HG03135 (cell line): Measurements from ENCODE around the gene AMIGO3.
"Not testable (repeated sequence)": the region's sequence is repeated elsewhere in the genome, so short reads cannot be mapped to it uniquely, and the experiment has no call there.

ENCODE experiments used
- ATAC-seq: cut with Tn5 transposase; IDR thresholded peaks from one replicate; pipeline ENCODE4 v1.9.1; 2021; ENCODE audit warnings: mild to moderate bottlenecking, moderate library complexity; ENCODE audit not compliant: unreplicated experiment

AMIGO3 gene

DNA sequence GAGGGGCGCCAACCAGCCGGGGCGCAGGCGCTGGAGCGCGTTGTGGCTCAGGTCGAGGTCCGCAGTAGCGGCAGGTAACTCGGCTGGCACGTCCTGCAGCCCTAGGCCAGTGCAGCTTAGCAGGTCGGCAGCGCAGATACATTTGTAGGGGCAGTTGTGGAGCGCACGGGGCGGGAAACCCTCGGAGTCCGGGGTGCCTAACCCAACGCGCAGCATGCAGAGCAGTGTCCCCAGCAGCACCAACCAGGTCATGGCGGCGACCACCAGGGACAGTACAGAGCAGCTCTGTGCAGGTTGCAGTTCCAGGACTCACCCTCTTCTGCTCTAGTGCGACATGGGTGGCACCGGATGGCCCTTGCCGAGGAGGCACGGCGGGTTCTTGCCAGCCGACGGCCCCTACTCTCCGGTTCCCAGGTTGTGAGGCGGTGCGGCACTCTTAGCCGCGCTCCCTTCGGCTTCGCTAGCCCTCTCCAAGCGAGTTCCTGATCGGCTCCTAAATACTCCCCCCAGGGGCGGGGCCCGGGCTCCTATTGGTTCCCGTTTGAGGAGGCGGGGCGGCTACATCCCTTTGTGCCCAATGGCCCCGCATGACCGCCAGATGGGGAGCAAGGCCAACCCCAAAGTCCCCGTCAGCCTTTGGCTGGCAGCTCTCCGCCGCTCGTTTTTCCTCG lies at the start of gene AMIGO3:
TSS of gene AMIGO3 (minus strand) at position 471 of the 671 bp plus-strand sequence. CDS start at position 252, 219 bp downstream.
- ATAC-seq, result peak; percentile 51

GRCh38 chr3:49763981-49764380 lies 44.5 kb upstream of the AMIGO3 start:
- ATAC-seq, result no peak

DNA sequence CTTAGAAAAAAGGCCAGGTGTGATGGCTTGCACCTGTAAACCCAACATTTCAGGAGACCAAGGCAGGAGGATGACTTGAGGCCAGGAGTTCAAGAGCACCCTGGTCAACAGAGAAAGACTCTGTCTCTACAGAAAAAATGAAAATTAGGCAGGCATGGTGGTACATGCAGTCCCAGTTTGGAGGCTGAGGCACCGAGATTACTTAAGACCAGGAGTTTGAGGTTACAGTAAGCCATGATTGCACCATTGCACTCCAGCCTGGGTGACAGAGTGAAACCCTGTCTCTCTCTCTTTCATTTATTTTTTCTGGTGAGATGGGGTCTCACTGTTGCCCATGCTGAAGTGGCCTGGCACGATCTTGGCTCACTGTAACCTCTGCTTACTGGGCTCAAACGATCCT lies 42.2 kb upstream of the AMIGO3 start:
- no peak for ATAC-seq

DNA sequence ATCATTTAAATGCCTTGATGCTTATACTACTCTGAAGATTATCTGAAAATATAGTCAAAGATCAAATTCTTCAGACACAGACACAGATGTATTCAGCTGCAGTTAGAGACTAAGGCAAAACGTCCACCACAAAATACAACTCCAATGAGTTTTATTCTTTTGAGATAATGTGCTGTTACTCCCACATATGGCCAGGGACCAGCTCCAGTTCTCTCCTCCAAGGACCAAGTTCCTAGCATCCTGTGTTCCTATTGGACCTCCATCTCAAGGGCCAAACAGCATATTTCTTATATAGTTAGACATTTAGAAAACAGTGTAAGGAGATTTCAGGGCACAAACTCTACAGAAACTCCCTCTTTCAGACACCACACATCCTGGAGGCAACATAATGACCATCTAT lies 39.7 kb upstream of the AMIGO3 start:
- no peak for ATAC-seq

GRCh38 chr3:49757197-49757596 lies 37.7 kb upstream of the AMIGO3 start:
- ATAC-seq, result no peak

- ATAC-seq, result no peak
Observed at GRCh38 chr3:49756036-49756435, 36.6 kb upstream of the AMIGO3 start.

- ATAC-seq, result no peak
Observed at GRCh38 chr3:49754536-49754935, 35.1 kb upstream of the AMIGO3 start.

- no peak for ATAC-seq
Observed at GRCh38 chr3:49751501-49751900, 32.0 kb upstream of the AMIGO3 start.

DNA sequence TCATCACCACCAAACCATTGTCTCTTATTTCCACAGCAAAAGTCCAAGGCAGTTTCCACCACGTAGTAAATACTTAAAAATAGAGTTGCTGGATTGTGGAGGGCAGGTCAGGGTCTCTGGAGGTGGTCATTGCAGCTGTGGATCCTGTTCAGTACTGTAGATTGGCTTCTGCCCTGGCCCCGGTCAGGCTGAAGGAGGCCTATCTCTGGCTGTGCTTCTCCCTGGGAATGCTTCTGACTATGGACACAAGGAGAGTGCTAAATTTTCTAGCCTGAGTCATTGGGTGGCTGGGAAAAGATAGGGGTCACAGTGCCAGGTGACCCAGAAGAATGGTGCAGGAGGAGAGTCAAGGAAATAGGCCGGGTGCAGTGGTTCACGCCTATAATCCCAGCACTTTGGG lies 30.6 kb upstream of the AMIGO3 start:
- no peak for ATAC-seq

DNA sequence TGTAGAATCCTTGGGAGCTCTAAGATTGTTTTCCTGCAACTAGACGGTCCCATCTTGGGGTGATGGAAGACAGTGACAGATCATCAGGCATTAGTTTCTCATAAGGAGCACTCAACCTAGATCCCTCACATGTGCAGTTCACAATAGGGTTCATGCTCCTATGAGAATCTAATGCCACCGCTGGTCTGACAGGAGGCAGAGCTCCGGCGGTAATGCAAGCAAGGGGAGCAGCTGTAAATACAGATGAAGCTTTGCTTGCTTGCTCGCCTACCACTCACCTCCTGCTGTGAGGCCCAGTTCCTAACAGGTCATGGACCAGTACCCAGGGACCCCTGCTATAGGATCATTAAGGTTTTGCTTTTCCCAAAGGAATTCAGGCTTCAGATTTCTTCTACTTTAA lies 29.4 kb upstream of the AMIGO3 start:
- not testable (repeated sequence) for ATAC-seq

- ATAC-seq, result no peak
Observed at GRCh38 chr3:49747792-49748480, 28.5 kb upstream of the AMIGO3 start.

DNA sequence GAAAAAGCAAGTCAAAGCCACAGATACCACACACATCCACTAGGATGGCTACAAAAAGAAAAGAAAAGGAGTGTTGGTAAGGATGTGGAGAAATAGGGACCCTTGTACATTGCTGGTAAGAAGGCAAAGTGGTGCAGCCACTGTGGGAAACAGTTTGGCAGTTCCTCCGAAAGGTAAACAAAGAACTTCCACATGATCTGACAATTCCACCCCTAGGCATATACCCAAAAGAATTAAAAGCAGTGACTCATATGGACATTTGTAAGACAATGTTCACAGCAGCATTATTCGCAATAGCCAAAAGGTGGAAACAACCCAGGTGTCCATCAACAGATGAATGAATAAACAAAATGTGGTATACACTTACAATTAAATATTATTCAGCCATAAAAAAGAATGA lies 26.5 kb upstream of the AMIGO3 start:
- ATAC-seq, result no peak

DNA sequence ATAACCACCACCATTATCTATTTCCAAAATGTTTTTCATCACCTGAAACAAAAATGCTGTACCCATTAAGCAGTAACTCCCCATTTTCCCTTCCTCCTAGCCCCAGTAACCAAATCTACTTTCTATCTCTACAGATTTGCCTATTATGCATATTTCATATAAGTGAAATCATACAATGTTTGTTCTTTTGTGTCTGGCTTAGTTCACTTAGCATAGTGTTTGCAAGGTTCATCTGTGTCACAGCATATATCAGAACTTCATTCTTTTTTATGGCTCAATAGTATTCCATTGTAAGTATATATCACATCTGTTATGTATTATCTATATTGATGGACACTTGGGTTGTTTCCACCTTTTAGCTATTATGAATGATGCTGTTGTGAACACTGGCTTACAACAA lies 20.9 kb upstream of the AMIGO3 start:
- ATAC-seq, result no peak

DNA sequence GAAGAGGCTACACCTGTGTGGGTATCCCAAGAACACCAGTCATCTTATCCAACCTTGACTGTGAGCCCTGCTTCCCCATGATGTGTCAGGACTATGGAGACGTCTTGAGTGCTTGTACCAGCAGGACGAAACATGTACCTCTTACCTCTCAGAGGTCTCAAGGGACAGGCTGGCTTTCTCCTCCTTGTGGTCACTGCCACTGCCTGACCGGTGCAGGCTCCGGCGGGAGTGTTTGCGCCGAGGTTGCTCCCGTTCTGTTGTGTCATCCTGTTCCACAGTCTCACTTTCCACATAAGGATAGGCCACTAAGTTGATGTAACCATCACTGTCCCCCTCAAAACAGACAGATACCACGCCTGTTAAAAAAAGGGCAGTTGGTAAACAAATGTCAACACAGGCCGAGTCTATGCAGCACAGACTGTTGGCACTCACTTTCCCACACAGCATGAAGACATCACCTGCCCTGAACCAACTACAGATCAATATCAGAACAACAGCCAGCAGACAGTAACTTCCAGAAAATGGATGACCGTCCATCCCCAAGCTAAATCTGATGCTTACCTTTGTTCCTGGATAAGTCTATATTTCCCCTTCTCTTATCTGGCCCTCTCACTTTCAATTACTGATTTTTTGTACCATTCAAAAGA lies 18.7 kb upstream of the AMIGO3 start:
- ATAC-seq, result no peak

DNA sequence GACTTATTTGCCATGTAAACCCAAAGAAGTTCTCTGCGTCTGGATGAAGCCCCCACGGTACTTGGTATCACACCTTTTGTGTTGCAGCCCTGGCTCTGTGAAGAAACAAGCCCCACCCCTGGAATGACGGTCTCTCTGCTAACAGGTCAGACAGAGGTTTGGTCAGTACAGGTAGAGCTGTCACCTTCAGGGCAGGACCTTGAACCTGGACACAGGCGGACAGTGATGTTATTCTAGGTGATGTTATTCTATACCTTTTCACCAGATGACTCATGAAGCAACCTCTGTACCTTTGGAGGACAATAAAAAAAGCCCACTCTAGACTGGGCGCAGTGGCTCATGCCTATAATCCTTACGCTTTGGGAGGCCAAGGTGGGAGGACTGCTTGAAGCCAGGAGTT lies 15.3 kb upstream of the AMIGO3 start:
- no peak for ATAC-seq

DNA sequence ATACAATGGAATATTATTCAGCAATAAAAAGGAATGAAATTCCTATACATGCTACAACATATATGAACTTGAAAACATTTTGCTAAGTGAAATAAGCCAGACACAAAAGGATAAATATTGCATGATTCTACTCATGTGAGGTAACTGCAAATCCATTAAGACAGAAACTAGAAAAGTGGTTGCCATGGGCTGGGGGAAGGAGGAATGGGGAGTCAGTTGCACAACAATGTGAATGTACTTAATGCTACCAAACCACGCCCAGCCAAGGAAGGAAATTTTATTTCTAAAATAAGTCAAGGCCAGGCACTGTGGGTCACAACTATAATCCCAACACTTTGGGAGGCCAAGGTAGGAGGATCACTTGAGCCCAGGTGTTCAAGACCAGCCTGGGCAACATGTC lies 14.1 kb upstream of the AMIGO3 start:
- no peak for ATAC-seq

DNA sequence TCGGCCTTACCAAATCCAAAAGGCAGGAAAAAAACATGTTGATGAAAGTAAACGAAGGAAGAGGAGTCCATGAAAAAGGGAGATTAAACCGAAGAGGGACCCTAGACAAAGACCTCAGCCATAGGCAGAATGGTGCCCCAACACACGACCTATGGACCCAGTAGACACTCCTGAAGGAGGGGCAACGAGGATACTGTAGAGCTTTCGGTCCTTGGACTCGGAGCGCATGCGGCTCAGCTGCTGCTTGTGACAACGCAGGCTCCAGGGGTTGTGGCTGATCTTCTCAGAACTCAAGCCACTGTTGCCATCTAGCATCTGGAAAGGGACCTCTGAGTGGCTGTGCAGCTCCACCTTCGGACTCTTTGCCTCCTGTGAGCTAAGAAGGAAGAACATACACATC lies 13.1 kb upstream of the AMIGO3 start:
- ATAC-seq, result no peak

- no peak for ATAC-seq
Observed at GRCh38 chr3:49729966-49730609, 10.6 kb upstream of the AMIGO3 start.

GRCh38 chr3:49727924-49728361 lies 8.5 kb upstream of the AMIGO3 start:
- ATAC-seq, result no peak

GRCh38 chr3:49727154-49727923 lies 7.9 kb upstream of the AMIGO3 start:
- no peak for ATAC-seq
